MM.1S (cell line): Measurements from ENCODE around the gene PGBD5.

Experiments used
- DNase-seq: peaks from one replicate; pipeline ENCODE4 v3.0.0-alpha.2; 2015
- H2AFZ ChIP-seq: fragments of 300-600 bp; sonication (generic); 2 replicates; pipeline ENCODE4 v1.6.0; 2016; ENCODE audit warnings: antibody characterized with exemption, low read length
- H3F3A ChIP-seq: fragments of 300-600 bp; sonication (generic); 2 replicates; pipeline ENCODE4 v1.6.1; 2016; ENCODE audit warnings: mild to moderate bottlenecking, antibody characterized with exemption, low read length, moderate library complexity, mixed read lengths; ENCODE audit not compliant: insufficient read depth
- H3K27ac ChIP-seq: fragments of 300-600 bp; sonication (generic); 2 replicates; pipeline ENCODE4 v1.5.1; 2016; ENCODE audit warnings: mild to moderate bottlenecking, low read length
- H3K27me3 ChIP-seq: fragments of 300-600 bp; sonication (generic); replicated peaks from 2 replicates; pipeline ENCODE4 v1.6.0; 2016; ENCODE audit warnings: low read length; ENCODE audit not compliant: insufficient read depth
- H3K36me3 ChIP-seq: fragments of 300-600 bp; sonication (generic); replicated peaks from 2 replicates; pipeline ENCODE4 v1.6.1; 2016; ENCODE audit warnings: mild to moderate bottlenecking, low read length, mixed read lengths; ENCODE audit not compliant: insufficient read depth
- H3K4me1 ChIP-seq: fragments of 300-600 bp; sonication (generic); 2 replicates; pipeline ENCODE4 v1.6.1; 2016; ENCODE audit warnings: low read length, mixed read lengths
- H3K4me2 ChIP-seq: fragments of 300-600 bp; sonication (generic); 2 replicates; pipeline ENCODE4 v1.6.0; 2016; ENCODE audit warnings: low read depth, low read length
- H3K4me3 ChIP-seq: fragments of 300-600 bp; sonication (generic); 2 replicates; pipeline ENCODE4 v1.5.1; 2016; ENCODE audit warnings: low read length, mixed read lengths
- H3K79me2 ChIP-seq: fragments of 300-600 bp; sonication (generic); 2 replicates; pipeline ENCODE4 v1.6.1; 2016; ENCODE audit warnings: mixed run types, low read length, mixed read lengths
- H3K9ac ChIP-seq: fragments of 300-600 bp; sonication (generic); 2 replicates; pipeline ENCODE4 v1.6.1; 2016; ENCODE audit warnings: low read length, mixed read lengths
- H3K9me2 ChIP-seq: fragments of 300-600 bp; sonication (generic); replicated peaks from 2 replicates; pipeline ENCODE4 v1.6.1; 2016; ENCODE audit warnings: mild to moderate bottlenecking, low read length, mixed read lengths; ENCODE audit not compliant: insufficient read depth
- H3K9me3 ChIP-seq: fragments of 300-600 bp; sonication (generic); replicated peaks from 2 replicates; pipeline ENCODE4 v1.6.1; 2016; ENCODE audit warnings: mild to moderate bottlenecking, low read length, mixed read lengths; ENCODE audit not compliant: insufficient read depth
- H4K20me1 ChIP-seq: fragments of 300-600 bp; sonication (generic); 2 replicates; pipeline ENCODE4 v1.6.1; 2016; ENCODE audit warnings: mild to moderate bottlenecking, low read length, moderate library complexity, mixed read lengths; ENCODE audit not compliant: insufficient read depth
- CTCF ChIP-seq: fragments of 300-600 bp; sonication (generic); IDR thresholded peaks from 2 replicates; pipeline ENCODE4 v1.5.1; 2016; ENCODE audit warnings: antibody characterized with exemption, low read length, mixed read lengths
- EZH2 ChIP-seq: fragments of 300-600 bp; sonication (generic); optimal IDR thresholded peaks from 2 replicates; pipeline ENCODE3; 2017; ENCODE audit warnings: low read depth, mild to moderate bottlenecking, antibody characterized with exemption, low read length, mixed read lengths
- EZH2phosphoT487 ChIP-seq: fragments of 300-600 bp; sonication (generic); IDR thresholded peaks from 2 replicates; pipeline ENCODE4 v1.6.1; 2018; ENCODE audit warnings: antibody characterized with exemption, low read length

The PGBD5 gene

DNA sequence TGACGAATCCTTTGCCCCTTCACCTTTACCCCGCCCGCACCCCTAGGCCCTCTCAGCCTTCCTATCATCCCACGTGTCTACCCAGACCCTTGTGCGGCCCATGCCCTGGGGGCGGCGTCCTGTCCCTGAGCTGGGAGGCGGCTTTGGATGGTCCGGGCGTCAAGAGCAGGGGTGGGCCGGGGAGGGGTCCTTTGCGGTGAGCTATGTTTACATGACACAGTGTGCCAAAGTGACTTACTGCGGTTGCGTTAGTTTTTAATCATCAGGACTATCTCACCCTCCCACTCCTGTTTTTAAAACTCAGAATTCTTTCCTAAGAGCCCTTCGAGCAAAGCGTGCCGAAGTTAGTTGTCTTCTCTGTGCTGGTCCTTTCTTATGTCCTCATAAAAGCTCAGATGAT is 144.6 kb downstream of the PGBD5 start:
- H3K4me2 ChIP-seq: no peak overlapping the region
- DNase-seq: no peak
- TF ChIP-seq CTCF: no peak
- TF ChIP-seq EZH2: no peak
- no peak for TF ChIP-seq EZH2phosphoT487
- no peaks in the 10 kb centered on the region for H3K27me3 ChIP-seq
- no peaks in the 10 kb centered on the region for H3K79me2 ChIP-seq
- no peak overlapping the region for H3K27ac ChIP-seq
- H3K9me3 ChIP-seq: no peaks in the 10 kb centered on the region
- no peaks in the 10 kb centered on the region for H3F3A ChIP-seq
- no peaks in the 10 kb centered on the region for H3K36me3 ChIP-seq
- no peak overlapping the region for H2AFZ ChIP-seq
- H3K9me2 ChIP-seq: no peaks in the 10 kb centered on the region
- no peak overlapping the region for H3K9ac ChIP-seq
- no peaks in the 10 kb centered on the region for H3K4me1 ChIP-seq
- no peaks in the 10 kb centered on the region for H4K20me1 ChIP-seq
- H3K4me3 ChIP-seq: no peak overlapping the region

DNA sequence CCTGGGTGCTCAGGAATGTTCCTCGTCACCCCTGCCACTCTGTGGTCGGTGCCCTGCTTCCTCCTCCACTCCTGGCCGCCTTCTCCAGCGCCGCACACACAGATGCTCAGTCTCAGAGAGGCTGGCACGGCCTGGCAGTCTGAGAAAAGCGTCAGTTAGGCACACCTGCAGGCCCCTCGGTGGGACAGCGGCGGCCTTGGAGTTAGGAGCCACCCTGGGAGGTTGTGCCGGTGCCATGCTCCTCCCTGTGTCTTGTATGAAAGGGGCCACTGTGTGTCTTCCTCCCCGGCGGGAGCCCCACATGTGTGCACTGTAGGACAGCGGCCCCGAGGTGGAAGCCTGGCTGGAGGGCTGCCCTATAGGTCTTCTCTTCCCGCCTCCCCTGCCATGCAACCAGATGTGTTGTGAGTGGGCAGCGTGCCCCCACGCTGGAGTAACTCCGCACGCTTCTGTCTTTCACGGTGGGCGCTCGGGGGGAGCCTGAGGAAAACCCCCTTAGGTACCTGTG is 145.2 kb downstream of the PGBD5 start:
- H3K27me3 ChIP-seq: no peaks in the 10 kb centered on the region
- no peak overlapping the region for H2AFZ ChIP-seq
- no peaks in the 10 kb centered on the region for H3K9me3 ChIP-seq
- no peak overlapping the region for H3K4me2 ChIP-seq
- H3K79me2 ChIP-seq: no peaks in the 10 kb centered on the region
- no peak overlapping the region for H3K27ac ChIP-seq
- H3K9me2 ChIP-seq: no peaks in the 10 kb centered on the region
- no peaks in the 10 kb centered on the region for H3K36me3 ChIP-seq
- no peak overlapping the region for H3K4me3 ChIP-seq
- H3F3A ChIP-seq: no peaks in the 10 kb centered on the region
- TF ChIP-seq CTCF (no peak), EZH2 (no peak), EZH2phosphoT487 (no peak)
- H3K9ac ChIP-seq: no peak overlapping the region
- no peak for DNase-seq
- H3K4me1 ChIP-seq: no peaks in the 10 kb centered on the region
- H4K20me1 ChIP-seq: no peaks in the 10 kb centered on the region

- no peaks in the 10 kb centered on the region for H4K20me1 ChIP-seq
- no peaks in the 10 kb centered on the region for H3K4me1 ChIP-seq
- H2AFZ ChIP-seq: no peak overlapping the region
- DNase-seq: no peak
- no peaks in the 10 kb centered on the region for H3F3A ChIP-seq
- no peak for TF ChIP-seq EZH2phosphoT487
- TF ChIP-seq EZH2: no peak
- TF ChIP-seq CTCF: no peak
- H3K4me3 ChIP-seq: no peak overlapping the region
- H3K4me2 ChIP-seq: no peak overlapping the region
- H3K27ac ChIP-seq: no peak overlapping the region
- H3K9me2 ChIP-seq: no peaks in the 10 kb centered on the region
- no peaks in the 10 kb centered on the region for H3K27me3 ChIP-seq
- H3K9me3 ChIP-seq: no peaks in the 10 kb centered on the region
- no peak overlapping the region for H3K9ac ChIP-seq
- H3K36me3 ChIP-seq: peaks cover 4% of the 10 kb centered on the region; the same call in 1 of the 2 replicates
- no peaks in the 10 kb centered on the region for H3K79me2 ChIP-seq
Measured at GRCh38 chr1:230280054-230280795, 145.9 kb downstream of the PGBD5 start.
